Suprapubic skin (tissue), 4 donors: ENCODE measurements around the gene NOL12. TPM values are rescaled to one million over a fixed set of nuclear protein-coding genes. Genes with fewer than 3 reads are reported as not detected.

Source experiments
- DNase-seq, 2 donors: peaks; one replicate each; pipeline ENCODE4 v3.0.0-alpha.2; 2019; ENCODE audit warnings: low spot score in 2 of 2
- H3K27ac ChIP-seq: fragments of 200-600 bp; sonication (generic); one replicate; pipeline ENCODE4 v1.5.1; 2019
- H3K27me3 ChIP-seq: fragments of 200-600 bp; sonication (generic); one replicate; pipeline ENCODE4 v1.5.1; 2019
- H3K36me3 ChIP-seq: fragments of 200-600 bp; sonication (generic); one replicate; pipeline ENCODE4 v1.5.1; 2019
- H3K4me1 ChIP-seq: fragments of 200-600 bp; sonication (generic); one replicate; pipeline ENCODE4 v1.5.1; 2019
- H3K4me3 ChIP-seq: fragments of 200-600 bp; sonication (generic); one replicate; pipeline ENCODE4 v1.5.1; 2019; ENCODE audit warnings: mild to moderate bottlenecking
- H3K9me3 ChIP-seq: fragments of 200-600 bp; sonication (generic); one replicate; pipeline ENCODE4 v1.5.1; 2019
- EP300 ChIP-seq: sonication (generic); formaldehyde crosslinking; IDR thresholded peaks from one replicate; pipeline ENCODE4 v1.6.1; 2017; ENCODE audit warnings: antibody characterized with exemption
- POLR2A ChIP-seq, 2 donors: fragments of 450-650 bp; IDR thresholded peaks; one replicate each; pipeline ENCODE4 v1.6.1; 2017; ENCODE audit warnings: antibody characterized with exemption in 2 of 2, mild to moderate bottlenecking in 2 of 2, moderate library complexity in 2 of 2
- POLR2AphosphoS5 ChIP-seq, 3 donors: sonication (generic); formaldehyde crosslinking; IDR thresholded peaks; one replicate each; pipeline ENCODE4 v1.6.1; 2017; ENCODE audit warnings: antibody characterized with exemption in 3 of 3
- WGBS: methylation state at CpG from one replicate; pipeline ENCODE4 v1.1.5; 2018; 5-methylcytosine and 5-hydroxymethylcytosine counted together
- total RNA-seq, 4 donors: library from RNA; depleted of rRNA; stranded (reverse); fragments of >200 nt; gene quantifications; one replicate each; pipeline ENCODE4 v1.1.0, GENCODE V29; 2016
- TF ChIP-seq, protein P1 (sequence below), 2 donors: fragments of 200-600 bp in 1 of 2; fragments of 450-650 bp in 1 of 2; sonication (generic) in 1 of 2; IDR thresholded peaks; one replicate each; pipeline ENCODE4 v1.5.1; 2016 to 2019; ENCODE audit warnings: antibody characterized with exemption in 2 of 2, mild to moderate bottlenecking in 1 of 2, moderate library complexity in 1 of 2

NOL12 gene
- total RNA-seq, 4 donors from 2014 or later = 29.2 to 49.8 (median 40.7) TPM

DNA sequence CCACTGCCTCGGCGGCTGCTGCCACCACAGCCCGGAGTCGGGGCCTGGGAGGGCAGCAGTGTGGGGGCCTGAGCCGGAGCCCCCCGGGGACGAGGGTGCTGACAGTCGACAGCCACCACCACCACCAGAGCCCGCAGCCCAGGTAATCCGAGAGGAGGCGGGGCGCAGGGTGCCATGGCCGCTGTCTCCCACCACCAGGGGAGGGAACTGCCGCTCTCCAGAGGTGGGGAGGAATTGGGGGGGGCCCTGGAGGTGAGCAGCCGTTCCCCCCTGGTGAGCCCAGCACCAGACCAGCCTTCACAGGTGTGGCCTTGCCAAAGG is 23.3 kb downstream of the NOL12 start:
- H3K36me3 ChIP-seq = peaks cover 3% of the 10 kb centered on the region
- no peaks in the 10 kb centered on the region for H3K9me3 ChIP-seq
- 100% methylated on average over 1 of the region's 15 CpGs for WGBS
- H3K4me1 ChIP-seq = no peaks in the 10 kb centered on the region
- no peak overlapping the region for H3K4me3 ChIP-seq
- no peak for DNase-seq
- H3K27me3 ChIP-seq = no peaks in the 10 kb centered on the region
- no peak for TF ChIP-seq POLR2A (IDR thresholded peaks at IDR 0.05)
- TF ChIP-seq, protein P1, sequence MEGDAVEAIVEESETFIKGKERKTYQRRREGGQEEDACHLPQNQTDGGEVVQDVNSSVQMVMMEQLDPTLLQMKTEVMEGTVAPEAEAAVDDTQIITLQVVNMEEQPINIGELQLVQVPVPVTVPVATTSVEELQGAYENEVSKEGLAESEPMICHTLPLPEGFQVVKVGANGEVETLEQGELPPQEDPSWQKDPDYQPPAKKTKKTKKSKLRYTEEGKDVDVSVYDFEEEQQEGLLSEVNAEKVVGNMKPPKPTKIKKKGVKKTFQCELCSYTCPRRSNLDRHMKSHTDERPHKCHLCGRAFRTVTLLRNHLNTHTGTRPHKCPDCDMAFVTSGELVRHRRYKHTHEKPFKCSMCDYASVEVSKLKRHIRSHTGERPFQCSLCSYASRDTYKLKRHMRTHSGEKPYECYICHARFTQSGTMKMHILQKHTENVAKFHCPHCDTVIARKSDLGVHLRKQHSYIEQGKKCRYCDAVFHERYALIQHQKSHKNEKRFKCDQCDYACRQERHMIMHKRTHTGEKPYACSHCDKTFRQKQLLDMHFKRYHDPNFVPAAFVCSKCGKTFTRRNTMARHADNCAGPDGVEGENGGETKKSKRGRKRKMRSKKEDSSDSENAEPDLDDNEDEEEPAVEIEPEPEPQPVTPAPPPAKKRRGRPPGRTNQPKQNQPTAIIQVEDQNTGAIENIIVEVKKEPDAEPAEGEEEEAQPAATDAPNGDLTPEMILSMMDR (IDR thresholded peaks at IDR 0.05) = no peak
- TF ChIP-seq EP300 = no peak
- TF ChIP-seq POLR2AphosphoS5 (IDR thresholded peaks at IDR 0.05) = no peak
- no peak overlapping the region for H3K27ac ChIP-seq

DNA sequence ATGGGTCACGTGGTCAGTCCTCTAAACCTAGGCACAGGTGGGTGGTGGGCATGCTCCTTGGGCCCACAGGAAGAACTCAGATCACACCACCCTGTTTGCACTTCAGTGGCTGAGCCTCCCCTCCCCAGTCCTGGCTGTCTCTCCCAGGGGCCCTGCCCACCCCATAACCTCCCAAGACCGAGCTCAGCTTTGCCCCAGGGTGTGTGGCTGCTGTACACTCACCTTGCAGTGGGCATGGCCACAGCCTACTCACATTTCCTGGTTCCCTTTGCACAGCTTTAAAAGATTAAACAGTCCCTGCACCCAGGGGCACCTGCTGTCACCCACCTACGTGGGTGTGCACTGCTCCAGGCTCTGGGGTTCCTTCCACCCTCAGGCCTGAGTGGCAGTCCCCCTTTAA is 24.5 kb downstream of the NOL12 start:
- H3K27ac ChIP-seq = no peak overlapping the region
- TF ChIP-seq POLR2A (IDR thresholded peaks at IDR 0.05) (no peak), EP300 (no peak), POLR2AphosphoS5 (IDR thresholded peaks at IDR 0.05) (no peak)
- TF ChIP-seq, protein P1 (IDR thresholded peaks at IDR 0.05) = no peak
- peaks cover 3% of the 10 kb centered on the region for H3K36me3 ChIP-seq
- no peaks in the 10 kb centered on the region for H3K9me3 ChIP-seq
- DNase-seq = no peak
- no peaks in the 10 kb centered on the region for H3K4me1 ChIP-seq
- WGBS = 83% methylated on average over 3 of the region's 3 CpGs
- no peaks in the 10 kb centered on the region for H3K27me3 ChIP-seq
- H3K4me3 ChIP-seq = no peak overlapping the region

DNA sequence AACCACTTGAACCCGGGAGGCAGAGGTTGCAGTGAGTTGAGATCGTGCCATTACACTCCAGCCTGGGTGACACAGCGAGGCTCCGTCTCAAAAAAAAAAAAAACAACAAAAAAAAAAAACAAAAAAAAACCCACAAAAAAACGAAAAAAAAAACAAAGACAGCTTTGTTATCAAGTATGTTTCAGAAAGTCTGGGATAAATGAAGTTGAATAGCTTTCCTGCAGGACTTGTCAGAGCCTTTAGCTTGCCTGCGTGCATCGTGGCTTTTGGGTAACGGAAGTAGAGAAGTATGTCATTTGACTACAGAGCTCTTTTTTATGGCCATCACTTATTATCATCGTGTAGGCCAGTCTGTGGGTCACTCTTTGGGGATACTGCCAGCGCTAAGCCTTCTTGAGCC is 25.3 kb downstream of the NOL12 start:
- H3K9me3 ChIP-seq = no peaks in the 10 kb centered on the region
- H3K36me3 ChIP-seq = peaks cover 3% of the 10 kb centered on the region
- TF ChIP-seq POLR2A (IDR thresholded peaks at IDR 0.05) (no peak), POLR2AphosphoS5 (IDR thresholded peaks at IDR 0.05) (no peak), EP300 (no peak)
- TF ChIP-seq, protein P1 (IDR thresholded peaks at IDR 0.05) = no peak
- H3K27me3 ChIP-seq = no peaks in the 10 kb centered on the region
- H3K4me1 ChIP-seq = no peaks in the 10 kb centered on the region
- H3K4me3 ChIP-seq = no peak overlapping the region
- no peak for DNase-seq
- 85% methylated on average over 10 of the region's 10 CpGs for WGBS
- no peak overlapping the region for H3K27ac ChIP-seq

DNA sequence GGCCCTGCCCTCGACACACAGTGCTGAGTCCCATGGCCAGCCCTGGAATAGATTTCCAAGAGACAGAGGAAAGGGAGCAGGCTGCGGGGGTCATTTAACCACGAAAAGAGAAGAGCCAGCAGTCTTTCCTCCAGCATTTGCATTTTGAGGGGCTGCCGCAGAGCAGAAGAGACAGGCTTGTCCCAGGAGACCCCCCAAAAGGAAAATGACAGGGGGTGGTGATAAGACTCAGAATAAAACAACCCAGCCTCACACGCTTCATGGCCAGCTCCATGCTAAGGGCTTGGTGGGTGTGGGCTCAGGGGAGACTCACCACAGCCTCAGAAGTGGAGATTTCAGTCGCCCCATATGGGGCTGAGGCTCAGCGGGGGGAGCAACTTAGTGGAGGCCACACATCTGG is 27.6 kb downstream of the NOL12 start:
- WGBS = 96% methylated on average over 7 of the region's 7 CpGs
- Histone ChIP-seq H3K4me3 (no peak overlapping the region), H3K27ac (no peak overlapping the region), H3K9me3 (no peaks in the 10 kb centered on the region), H3K27me3 (no peaks in the 10 kb centered on the region), H3K36me3 (peaks cover 3% of the 10 kb centered on the region), H3K4me1 (no peaks in the 10 kb centered on the region)
- TF ChIP-seq, protein P1 (IDR thresholded peaks at IDR 0.05) = no peak
- TF ChIP-seq EP300 (no peak), POLR2AphosphoS5 (IDR thresholded peaks at IDR 0.05) (no peak), POLR2A (IDR thresholded peaks at IDR 0.05) (no peak)
- DNase-seq = no peak

DNA sequence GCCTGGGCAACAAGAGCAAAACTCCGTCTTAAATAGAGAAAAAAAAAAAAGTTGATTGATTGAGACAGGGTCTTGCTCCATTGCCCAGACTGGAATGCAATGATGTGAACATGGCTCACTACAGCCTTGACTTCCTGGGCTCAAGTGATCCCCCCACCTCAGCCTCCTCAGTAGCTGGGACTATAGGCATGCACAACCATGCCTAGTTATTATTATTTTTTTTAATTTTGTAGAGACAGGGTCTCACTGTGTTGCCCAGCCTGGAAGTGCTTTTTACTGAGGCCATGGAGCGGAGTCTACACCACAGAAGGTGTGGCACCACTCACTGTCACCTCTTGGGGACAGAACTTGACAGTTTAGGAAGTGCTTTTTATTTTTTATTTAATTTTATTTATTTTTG is 28.5 kb downstream of the NOL12 start:
- no peaks in the 10 kb centered on the region for H3K9me3 ChIP-seq
- DNase-seq = no peak
- H3K27ac ChIP-seq = no peak overlapping the region
- TF ChIP-seq, protein P1 (IDR thresholded peaks at IDR 0.05) = no peak
- TF ChIP-seq EP300 = no peak
- no peak for TF ChIP-seq POLR2A (IDR thresholded peaks at IDR 0.05)
- TF ChIP-seq POLR2AphosphoS5 (IDR thresholded peaks at IDR 0.05) = no peak
- no peaks in the 10 kb centered on the region for H3K27me3 ChIP-seq
- H3K4me3 ChIP-seq = no peak overlapping the region
- H3K4me1 ChIP-seq = no peaks in the 10 kb centered on the region
- 86% methylated on average over 2 of the region's 2 CpGs for WGBS
- H3K36me3 ChIP-seq = peaks cover 3% of the 10 kb centered on the region
